Stomach (tissue), 4 donors: ENCODE data around the gene ZBTB1.

Source experiments
- POLR2A ChIP-seq, 4 donors: fragments of 450-650 bp; IDR thresholded peaks; one replicate each; pipeline ENCODE4 v1.6.1; 2016; ENCODE audit warnings: antibody characterized with exemption in 4 of 4, control low read depth in 2 of 4, mild to moderate bottlenecking in 1 of 4, moderate library complexity in 1 of 4
- TF ChIP-seq, protein P1 (sequence below), 7 experiments: fragments of 450-650 bp in 4 of 7; fragments of 200-600 bp in 3 of 7; sonication (generic) in 3 of 7; IDR thresholded peaks; one replicate each; pipeline ENCODE4 v1.5.1; 2016 to 2019; ENCODE audit warnings: antibody characterized with exemption in 7 of 7, control low read depth in 2 of 7, mild to moderate bottlenecking in 1 of 7

DNA sequence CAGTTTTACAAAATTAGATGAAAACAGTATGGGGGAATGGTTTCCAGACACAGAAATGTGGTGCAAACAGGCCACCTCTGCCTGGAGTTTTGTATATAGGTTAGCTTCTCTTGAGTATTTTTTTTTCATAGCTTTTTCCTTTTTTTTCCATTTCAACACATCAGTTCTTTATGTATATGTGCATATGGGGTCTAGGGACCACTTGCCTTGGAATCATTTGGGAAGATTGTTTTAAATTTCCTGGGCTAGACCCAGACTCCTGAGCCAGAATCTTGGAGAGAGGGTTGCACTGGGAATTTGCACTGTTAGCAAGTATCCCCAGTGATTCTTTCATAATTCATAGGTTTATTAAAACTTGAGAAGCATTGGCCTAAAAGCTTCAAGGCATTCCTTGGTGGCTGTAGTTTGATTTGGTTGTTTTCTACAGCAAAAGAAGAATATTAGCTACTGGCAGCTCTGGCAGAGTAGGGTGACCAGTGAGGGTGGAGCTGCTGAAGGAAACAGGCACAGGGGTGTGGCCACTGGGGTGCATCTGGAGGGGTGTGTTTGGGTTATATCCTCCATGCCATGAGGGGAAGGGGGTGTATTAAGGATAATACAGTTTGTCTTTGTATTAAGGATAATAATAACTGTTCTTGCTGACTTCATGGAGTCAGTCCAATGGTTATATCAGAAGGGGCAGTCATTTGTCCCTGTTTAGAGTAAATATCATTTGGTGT is 68.0 kb downstream of the ZBTB1 start:
- TF ChIP-seq, protein P1, sequence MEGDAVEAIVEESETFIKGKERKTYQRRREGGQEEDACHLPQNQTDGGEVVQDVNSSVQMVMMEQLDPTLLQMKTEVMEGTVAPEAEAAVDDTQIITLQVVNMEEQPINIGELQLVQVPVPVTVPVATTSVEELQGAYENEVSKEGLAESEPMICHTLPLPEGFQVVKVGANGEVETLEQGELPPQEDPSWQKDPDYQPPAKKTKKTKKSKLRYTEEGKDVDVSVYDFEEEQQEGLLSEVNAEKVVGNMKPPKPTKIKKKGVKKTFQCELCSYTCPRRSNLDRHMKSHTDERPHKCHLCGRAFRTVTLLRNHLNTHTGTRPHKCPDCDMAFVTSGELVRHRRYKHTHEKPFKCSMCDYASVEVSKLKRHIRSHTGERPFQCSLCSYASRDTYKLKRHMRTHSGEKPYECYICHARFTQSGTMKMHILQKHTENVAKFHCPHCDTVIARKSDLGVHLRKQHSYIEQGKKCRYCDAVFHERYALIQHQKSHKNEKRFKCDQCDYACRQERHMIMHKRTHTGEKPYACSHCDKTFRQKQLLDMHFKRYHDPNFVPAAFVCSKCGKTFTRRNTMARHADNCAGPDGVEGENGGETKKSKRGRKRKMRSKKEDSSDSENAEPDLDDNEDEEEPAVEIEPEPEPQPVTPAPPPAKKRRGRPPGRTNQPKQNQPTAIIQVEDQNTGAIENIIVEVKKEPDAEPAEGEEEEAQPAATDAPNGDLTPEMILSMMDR (IDR thresholded peaks at IDR 0.05): no peak
- TF ChIP-seq POLR2A (IDR thresholded peaks at IDR 0.05): no peak
